GM12878 (cell line): ENCODE measurements around the gene SPIRE1. TPM values are rescaled to one million over a fixed set of nuclear protein-coding genes. Genes with fewer than 3 reads are reported as not detected.

Source experiments
- ATAC-seq: fragments of 200-7000 bp; cut with Tn5 transposase; 3 replicates; pipeline ENCODE4 v1.9.1; 2020; ENCODE audit warnings: mild to moderate bottlenecking, moderate library complexity
- BruUV-seq: library from RNA; stranded (reverse); fragments of 400-500 nt; replicated peaks from 2 replicates; lab custom pipeline; 2021; lab: Mats Ljungman, UMichigan
- CTCF ChIA-PET: fragments of 300-600 bp; sonication (Branson Sonifier 250); formaldehyde crosslinking; extraction: SDS; loops from one replicate; lab custom pipeline; 2021; ENCODE audit warnings: inconsistent platforms; lab: Yijun Ruan, JAX
- POLR2A ChIA-PET: fragments of 350-600 bp; formaldehyde crosslinking; extraction: SDS; loops from one replicate; lab custom pipeline; 2021; ENCODE audit warnings: inconsistent platforms; lab: Charles Lee
- RAD21 ChIA-PET: fragments of 300-600 bp; sonication (Branson Sonifier 250); formaldehyde crosslinking; loops from one replicate; lab custom pipeline; 2023; ENCODE audit warnings: antibody characterized with exemption; ENCODE audit not compliant: unreplicated experiment; lab: Charles Lee
- SMC1A ChIA-PET: fragments of 300-600 bp; sonication (Branson Sonifier 250); formaldehyde crosslinking; loops from one replicate; lab custom pipeline; 2023; ENCODE audit not compliant: unreplicated experiment, uncharacterized antibody; lab: Charles Lee
- DNase-seq: peaks from one replicate; pipeline ENCODE4 v3.0.0-alpha.2; 2011; ENCODE audit warnings: low read depth, low spot score
- FAIRE-seq: peaks from 3 replicates; lab custom pipeline; 2011; peaks lifted over from hg19 to GRCh38; lab: Jason Lieb, UNC
- H2AFZ ChIP-seq: 2 replicates; pipeline ENCODE4 v1.6.0; 2011; ENCODE audit warnings: low read depth, low read length, control low read depth; ENCODE audit not compliant: control insufficient read depth
- H3K27ac ChIP-seq: 2 replicates; pipeline ENCODE4 v1.5.1; 2011; ENCODE audit warnings: control low read depth; ENCODE audit not compliant: control insufficient read depth, insufficient read depth
- H3K27me3 ChIP-seq, 2 experiments: replicated peaks in 1 of 2; 2 replicates each; pipeline versions ENCODE4 v1.6.0 to v1.6.1; 2011; ENCODE audit warnings: low read length in 1 of 2; ENCODE audit not compliant: control insufficient read depth in 2 of 2, insufficient read depth in 2 of 2
- H3K36me3 ChIP-seq, 2 experiments: 2 replicates each; pipeline ENCODE4 v1.5.1; 2011; ENCODE audit warnings: low read length in 1 of 2; ENCODE audit not compliant: control insufficient read depth in 2 of 2, insufficient read depth in 2 of 2
- H3K4me1 ChIP-seq: 2 replicates; pipeline ENCODE4 v1.6.1; 2011; ENCODE audit warnings: mild to moderate bottlenecking, low read length, moderate library complexity, mixed read lengths; ENCODE audit not compliant: control insufficient read depth, insufficient read depth
- H3K4me2 ChIP-seq: 2 replicates; pipeline ENCODE4 v1.6.0; 2011; ENCODE audit warnings: control low read depth; ENCODE audit not compliant: control insufficient read depth, insufficient read depth
- H3K4me3 ChIP-seq: fragments of 200-600 bp; sonication (generic); 2 replicates; pipeline ENCODE4 v1.5.1; 2016
- H3K79me2 ChIP-seq: 2 replicates; pipeline ENCODE4 v1.6.0; 2011; ENCODE audit warnings: low read length; ENCODE audit not compliant: control insufficient read depth, insufficient read depth
- H3K9ac ChIP-seq: 2 replicates; pipeline ENCODE4 v1.8.0; 2011; ENCODE audit warnings: low read length, control low read depth, mixed read lengths; ENCODE audit not compliant: control insufficient read depth, insufficient read depth
- H3K9me3 ChIP-seq: replicated peaks from 3 replicates; pipeline ENCODE4 v1.5.1; 2011; ENCODE audit warnings: mild to moderate bottlenecking, low read length; ENCODE audit not compliant: control insufficient read depth, insufficient read depth
- H4K20me1 ChIP-seq: 2 replicates; pipeline ENCODE4 v1.6.0; 2011; ENCODE audit not compliant: control insufficient read depth, insufficient read depth
- CTCF ChIP-seq, 3 experiments: IDR thresholded peaks in 2 of 3; conservative IDR thresholded peaks in 1 of 3; 2 replicates each; pipeline ENCODE4 v1.5.1; 2011; ENCODE audit warnings: low read depth in 3 of 3, low read length in 3 of 3, mild to moderate bottlenecking in 3 of 3, control low read depth in 2 of 3, moderate library complexity in 2 of 3, inconsistent platforms in 1 of 3, mixed read lengths in 1 of 3; ENCODE audit not compliant: control insufficient read depth in 2 of 3, insufficient read depth in 1 of 3; ENCODE audit errors: extremely low read depth in 1 of 3
- USF2 ChIP-seq: IDR thresholded peaks from 2 replicates; pipeline ENCODE4 v1.6.1; 2011; ENCODE audit warnings: low read depth, low read length, improper control_type of control experiment, borderline replicate concordance
- WGBS: methylation state at CpG from one replicate; pipeline ENCODE4 v1.1.6; 2016; ENCODE audit warnings: low lambda C conversion rate; ENCODE audit not compliant: insufficient replicate concordance, insufficient coverage; ENCODE audit errors: missing lambda C conversion rate; 5-methylcytosine and 5-hydroxymethylcytosine counted together
- in situ Hi-C: fragments of 300-500 bp; cut with MboI; formaldehyde crosslinking; loops from 9 replicates; pipeline ENCODE4 v1.14.3; 2018; ENCODE audit warnings: mixed read lengths
- intact Hi-C: fragments of 100-400 bp; cut with micrococcal nuclease; formaldehyde crosslinking; loops from one replicate; pipeline ENCODE4 v1.14.2; 2022; ENCODE audit not compliant: unreplicated experiment
- polyA plus RNA-seq, 11 experiments: library from polyadenylated mRNA; depleted of rRNA in 4 of 11; unstranded in 6 of 11; stranded (reverse) in 5 of 11; fragments of >200 nt; fragmentation: Nextera tagmentation in 4 of 11; fragmentation: Illumina TruSeq in 1 of 11; extraction: Ambion mirVana in 4 of 11; extraction: Trizol in 1 of 11; gene quantifications; 1 replicate in 1 of 11; 2 replicates in 10 of 11; pipeline versions ENCODE4 v1.2.1 to v1.2.3, GENCODE V29; 2011 to 2016; ENCODE audit warnings: inconsistent platforms in 2 of 11, missing spikeins in 2 of 11, low read depth in 1 of 11
- total RNA-seq, 4 experiments: library from RNA; depleted of rRNA in 3 of 4; stranded (reverse); fragments of >200 nt in 3 of 4; fragmentation: Illumina TruSeq in 1 of 4; extraction: Trizol in 1 of 4; gene quantifications; 2 replicates each; pipeline versions ENCODE4 v1.2.1 to v1.2.3, GENCODE V29; 2013 to 2021

Gene SPIRE1
- total and polyA plus RNA-seq, 10 of the 15 experiments (the other 5 are each of a cell fraction or from before 2014, with no cell fraction given): 0.18 to 9.2 (median 4.3) TPM

GRCh38 chr18:12421732-12422131 lies 236.2 kb downstream of the SPIRE1 start:
- FAIRE-seq (no peak), DNase-seq (no peak), ATAC-seq (no peak)
- Histone ChIP-seq H2AFZ (no peak overlapping the region), H3K9ac (no peak overlapping the region), H4K20me1 (no peaks in the 10 kb centered on the region), H3K4me3 (no peak overlapping the region), H3K27ac (no peak overlapping the region), H3K4me1 (no peaks in the 10 kb centered on the region), H3K9me3 (no peaks in the 10 kb centered on the region), H3K27me3 (no peaks in the 10 kb centered on the region), H3K36me3 (no peaks in the 10 kb centered on the region), H3K4me2 (no peak overlapping the region), H3K79me2 (peaks cover 3% of the 10 kb centered on the region)
- TF ChIP-seq CTCF (IDR thresholded peaks at IDR 0.05 in 2 of 3, conservative IDR thresholded peaks at IDR 0.05 in 1 of 3; ENCODE audit: control insufficient read depth in 2 of 3, extremely low read depth in 1 of 3, insufficient read depth in 1 of 3, low read depth in 3 of 3, low read length in 3 of 3) (0 out of 6 replicates have a peak, but pooled peaks of 1 of the 3 experiments have one; percentile 4), USF2 (no peak)
- POLR2A ChIA-PET: no interaction called here
- RAD21 ChIA-PET: interaction anchor here (1.3 kb wide), 1 partner anchor 44 kb away, joined by 4 read pairs; the partner anchor contains the start of gene AFG3L2
- intact Hi-C loops (no loop called here), in situ Hi-C loops (no loop called here)
- CTCF ChIA-PET: interaction anchor here (0.7 kb wide), 1 partner anchor 60 kb away, joined by 3 read pairs; no protein-coding TSS in a partner anchor
- WGBS: 86% methylated on average over 5 of the region's 5 CpGs
- SMC1A ChIA-PET: no interaction called here
- TSS peak; percentile 86 for BruUV-seq
